Right atrium auricular region (tissue), 2 donors: ENCODE data around the gene ARRDC4. TPM values are rescaled to one million over a fixed set of nuclear protein-coding genes. Genes with fewer than 3 reads are reported as not detected.
A peak's percentile ranks its signal among the peaks of the same experiment; 100 is the strongest.

Experiments
- DNase-seq: peaks from one replicate; pipeline ENCODE4 v3.0.0-alpha.2; 2019; ENCODE audit warnings: low spot score
- H3K27ac ChIP-seq, 2 donors: fragments of 200-600 bp; sonication (generic); 1 replicate in 1 of 2; 2 replicates in 1 of 2; pipeline ENCODE4 v1.5.1; 2016 to 2019
- H3K27me3 ChIP-seq, 2 donors: fragments of 200-600 bp; sonication (generic); one replicate each; pipeline versions ENCODE4 v1.5.1 to v1.6.0; 2017 to 2019
- H3K36me3 ChIP-seq: fragments of 200-600 bp; sonication (generic); one replicate; pipeline ENCODE4 v1.5.1; 2016
- H3K4me1 ChIP-seq, 2 donors: fragments of 200-600 bp; sonication (generic); one replicate each; pipeline versions ENCODE4 v1.5.1 to v1.6.0; 2017 to 2019
- H3K4me3 ChIP-seq, 2 donors: fragments of 200-600 bp; sonication (generic); 1 replicate in 1 of 2; 2 replicates in 1 of 2; pipeline ENCODE4 v1.5.1; 2017 to 2019; ENCODE audit warnings: mild to moderate bottlenecking in 1 of 2, moderate library complexity in 1 of 2
- H3K9me3 ChIP-seq, 2 donors: fragments of 200-600 bp; sonication (generic); one replicate each; pipeline ENCODE4 v1.5.1; 2019
- CTCF ChIP-seq, 2 donors: fragments of 200-600 bp; sonication (generic); IDR thresholded peaks; one replicate each; pipeline ENCODE4 v1.5.1; 2019; ENCODE audit warnings: antibody characterized with exemption in 2 of 2
- total RNA-seq, 2 donors: library from RNA; depleted of rRNA; stranded (reverse); fragments of >200 nt; gene quantifications; one replicate each; pipeline ENCODE4 v1.1.0, GENCODE V29; 2016

ARRDC4 gene
- total RNA-seq, 2 donors from 2014 or later = 17.2 to 34.9 TPM

GRCh38 chr15:97992823-97993222 is 32.3 kb downstream of the ARRDC4 start:
- no peak overlapping the region for H3K4me3 ChIP-seq
- peak overlapping the region in 1 of 2 donors; percentile 19 for H3K27ac ChIP-seq
- no peaks in the 10 kb centered on the region for H3K9me3 ChIP-seq
- H3K27me3 ChIP-seq = no peaks in the 10 kb centered on the region
- peaks cover 0 to 16% of the 10 kb centered on the region in 2 donors for H3K4me1 ChIP-seq
- TF ChIP-seq CTCF (IDR thresholded peaks at IDR 0.05) = no peak
- no peak for DNase-seq
- H3K36me3 ChIP-seq = no peaks in the 10 kb centered on the region

GRCh38 chr15:97993310-97993738 is 32.8 kb downstream of the ARRDC4 start:
- H3K27ac ChIP-seq = peak overlapping the region in 1 of 2 donors; percentile 19
- DNase-seq = no peak

GRCh38 chr15:97994236-97994635 is 33.7 kb downstream of the ARRDC4 start:
- Histone ChIP-seq H3K9me3 (no peaks in the 10 kb centered on the region), H3K36me3 (no peaks in the 10 kb centered on the region), H3K27ac (no peak overlapping the region), H3K4me1 (peaks cover 0 to 16% of the 10 kb centered on the region in 2 donors), H3K4me3 (no peak overlapping the region), H3K27me3 (no peaks in the 10 kb centered on the region)
- DNase-seq = no peak
- no peak for TF ChIP-seq CTCF (IDR thresholded peaks at IDR 0.05)

More at GRCh38 chr15:97993310-97993738, 32.8 kb downstream of the ARRDC4 start:
- H3K36me3 ChIP-seq = no peaks in the 10 kb centered on the region
- no peaks in the 10 kb centered on the region for H3K27me3 ChIP-seq
- no peak overlapping the region for H3K4me3 ChIP-seq
- H3K9me3 ChIP-seq = no peaks in the 10 kb centered on the region
- no peak for TF ChIP-seq CTCF (IDR thresholded peaks at IDR 0.05)
- peaks cover 0 to 16% of the 10 kb centered on the region in 2 donors for H3K4me1 ChIP-seq

GRCh38 chr15:97995192-97995591 is 34.7 kb downstream of the ARRDC4 start:
- H3K27me3 ChIP-seq = no peaks in the 10 kb centered on the region
- peaks cover 0 to 16% of the 10 kb centered on the region in 2 donors for H3K4me1 ChIP-seq
- H3K36me3 ChIP-seq = no peaks in the 10 kb centered on the region
- DNase-seq = no peak
- H3K9me3 ChIP-seq = no peaks in the 10 kb centered on the region
- H3K27ac ChIP-seq = no peak overlapping the region
- no peak overlapping the region for H3K4me3 ChIP-seq
- no peak for TF ChIP-seq CTCF (IDR thresholded peaks at IDR 0.05)

- peak in 1 of 2 donors; percentile 26 for TF ChIP-seq CTCF (IDR thresholded peaks at IDR 0.05)
- no peak for DNase-seq
- peaks cover 0 to 16% of the 10 kb centered on the region in 2 donors for H3K4me1 ChIP-seq
- no peaks in the 10 kb centered on the region for H3K36me3 ChIP-seq
- no peaks in the 10 kb centered on the region for H3K27me3 ChIP-seq
- no peaks in the 10 kb centered on the region for H3K9me3 ChIP-seq
- H3K27ac ChIP-seq = no peak overlapping the region
- no peak overlapping the region for H3K4me3 ChIP-seq
Measured at GRCh38 chr15:97995881-97996603, 35.5 kb downstream of the ARRDC4 start.
